Measurements from ENCODE around the gene DNAAF9.

DNAAF9 gene

GRCh38 chr20:3364323-3365013 is 43.0 kb downstream of the DNAAF9 start:
- no peak for DNase-seq

GRCh38 chr20:3360752-3361151 is 46.7 kb downstream of the DNAAF9 start:
- DNase-seq = no peak

GRCh38 chr20:3358676-3359340 is 48.7 kb downstream of the DNAAF9 start:
- no peak for DNase-seq

Data from NCI-H2081 (cell line).